Hair follicle dermal papilla cell (primary cell): ENCODE results near the gene TRIM24. TPM values are rescaled to one million over a fixed set of nuclear protein-coding genes. Genes with fewer than 3 reads are reported as not detected.

Experiments
- small RNA-seq: library from RNA; depleted of rRNA; stranded (forward); fragments of <200 nt; gene quantifications from one replicate; pipeline ENCODE3, GENCODE V24; 2012
- total RNA-seq: library from RNA; depleted of rRNA; stranded (reverse); fragments of >200 nt; gene quantifications from 2 replicates; pipeline ENCODE4 v1.2.3, GENCODE V29; 2012

Gene TRIM24
- 11.2 and 11.9 TPM in 2 replicates for total RNA-seq

GRCh38 chr7:138460176-138460648, at the start of gene TRIM24:
Gene TRIM24, plus strand, starts transcription at chr7:138460259. Its CDS starts 290 bp downstream, at chr7:138460549.

Small RNA genes within 50 kb of the gene (small RNA-seq; reads per million reads assigned to genes)
- not detected for gene RF00561

Other genes with a start within 250 kb of the TRIM24 start
- not detected in 2 replicates for gene SVOPL, start 241.1 kb downstream of the TRIM24 start, total RNA-seq